Karpas-422 (cell line): Measurements from ENCODE around the gene RTBDN. TPM values are rescaled to one million over a fixed set of nuclear protein-coding genes. Genes with fewer than 3 reads are reported as not detected.

ENCODE experiments used
- DNase-seq: peaks from one replicate; pipeline ENCODE4 v3.0.0-alpha.2; 2015
- H2AFZ ChIP-seq: fragments of 200-600 bp; sonication (generic); 2 replicates; pipeline ENCODE4 v1.6.1; 2014; ENCODE audit warnings: antibody characterized with exemption, low read length, mixed read lengths
- H3K27ac ChIP-seq: fragments of 200-600 bp; sonication (generic); 2 replicates; pipeline ENCODE4 v1.5.1; 2014; ENCODE audit warnings: mild to moderate bottlenecking, low read length, moderate library complexity
- H3K27me3 ChIP-seq: fragments of 200-600 bp; sonication (generic); 2 replicates; pipeline ENCODE4 v1.6.1; 2014; ENCODE audit warnings: low read length, mixed read lengths
- H3K36me3 ChIP-seq: fragments of 200-600 bp; sonication (generic); 2 replicates; pipeline ENCODE4 v1.6.1; 2014; ENCODE audit warnings: low read length, mixed read lengths; ENCODE audit not compliant: insufficient read depth
- H3K4me1 ChIP-seq: fragments of 200-600 bp; sonication (generic); 2 replicates; pipeline ENCODE4 v1.6.1; 2014; ENCODE audit warnings: mild to moderate bottlenecking, low read length, mixed read lengths
- H3K4me2 ChIP-seq: fragments of 200-600 bp; sonication (generic); 2 replicates; pipeline ENCODE4 v1.6.1; 2014; ENCODE audit warnings: low read length, low read depth, mild to moderate bottlenecking; ENCODE audit not compliant: poor library complexity, severe bottlenecking
- H3K4me3 ChIP-seq: fragments of 200-600 bp; sonication (generic); 2 replicates; pipeline ENCODE4 v1.5.1; 2014; ENCODE audit warnings: mild to moderate bottlenecking, antibody characterized with exemption, low read length, mixed read lengths
- H3K79me2 ChIP-seq: fragments of 200-600 bp; sonication (generic); 2 replicates; pipeline ENCODE4 v1.6.1; 2014; ENCODE audit warnings: mild to moderate bottlenecking, low read length, mixed read lengths
- H3K9ac ChIP-seq: fragments of 200-600 bp; sonication (generic); 2 replicates; pipeline ENCODE4 v1.6.0; 2014; ENCODE audit warnings: low read length
- H3K9me2 ChIP-seq: fragments of 200-600 bp; sonication (generic), shearing (Covaris generic); replicated peaks from 2 replicates; pipeline ENCODE4 v1.6.0; 2014; ENCODE audit warnings: mild to moderate bottlenecking, low read length, moderate library complexity; ENCODE audit not compliant: insufficient read depth
- H3K9me3 ChIP-seq: fragments of 300-700, 200-600 bp; sonication (generic); 2 replicates; pipeline ENCODE4 v1.6.1; 2014; ENCODE audit warnings: low read length, mixed read lengths
- H4K20me1 ChIP-seq: fragments of 200-600 bp; sonication (generic); 2 replicates; pipeline ENCODE4 v1.6.1; 2014; ENCODE audit warnings: mild to moderate bottlenecking, antibody characterized with exemption, low read length, low read depth; ENCODE audit not compliant: insufficient read depth
- total RNA-seq: library from RNA; depleted of rRNA; stranded (reverse); fragments of >200 nt; shearing (Covaris generic); gene quantifications from 2 replicates; pipeline ENCODE4 v1.2.3, GENCODE V29; 2014; ENCODE audit warnings: low replicate concordance

RTBDN gene
- total RNA-seq, 1 experiment from 2014 or later = not detected

GRCh38 chr19:12784871-12785430, 49.4 kb downstream of the RTBDN start:
- peak overlapping the region; percentile 65 for H3K9ac ChIP-seq
- H2AFZ ChIP-seq = no peak overlapping the region
- H3K4me2 ChIP-seq = no peak overlapping the region
- no peaks in the 10 kb centered on the region for H3K9me2 ChIP-seq
- no peaks in the 10 kb centered on the region for H4K20me1 ChIP-seq
- no peak overlapping the region for H3K4me3 ChIP-seq
- H3K36me3 ChIP-seq = no peaks in the 10 kb centered on the region
- H3K79me2 ChIP-seq = no peaks in the 10 kb centered on the region
- no peak for DNase-seq
- peak overlapping the region; percentile 74 for H3K27ac ChIP-seq
- H3K4me1 ChIP-seq = peaks cover 67% of the 10 kb centered on the region
- no peaks in the 10 kb centered on the region for H3K9me3 ChIP-seq
- no peaks in the 10 kb centered on the region for H3K27me3 ChIP-seq

GRCh38 chr19:12784394-12784870, 49.9 kb downstream of the RTBDN start:
- no peak overlapping the region for H3K4me3 ChIP-seq
- no peaks in the 10 kb centered on the region for H3K9me3 ChIP-seq
- peak; percentile 46 for DNase-seq
- peak overlapping the region; percentile 74 for H3K27ac ChIP-seq
- H3K27me3 ChIP-seq = no peaks in the 10 kb centered on the region
- no peak overlapping the region for H2AFZ ChIP-seq
- no peaks in the 10 kb centered on the region for H3K9me2 ChIP-seq
- H3K4me1 ChIP-seq = peaks cover 68% of the 10 kb centered on the region
- no peaks in the 10 kb centered on the region for H3K79me2 ChIP-seq
- peak overlapping the region; percentile 23 for H3K9ac ChIP-seq
- H4K20me1 ChIP-seq = no peaks in the 10 kb centered on the region
- no peak overlapping the region for H3K4me2 ChIP-seq
- H3K36me3 ChIP-seq = no peaks in the 10 kb centered on the region

DNA sequence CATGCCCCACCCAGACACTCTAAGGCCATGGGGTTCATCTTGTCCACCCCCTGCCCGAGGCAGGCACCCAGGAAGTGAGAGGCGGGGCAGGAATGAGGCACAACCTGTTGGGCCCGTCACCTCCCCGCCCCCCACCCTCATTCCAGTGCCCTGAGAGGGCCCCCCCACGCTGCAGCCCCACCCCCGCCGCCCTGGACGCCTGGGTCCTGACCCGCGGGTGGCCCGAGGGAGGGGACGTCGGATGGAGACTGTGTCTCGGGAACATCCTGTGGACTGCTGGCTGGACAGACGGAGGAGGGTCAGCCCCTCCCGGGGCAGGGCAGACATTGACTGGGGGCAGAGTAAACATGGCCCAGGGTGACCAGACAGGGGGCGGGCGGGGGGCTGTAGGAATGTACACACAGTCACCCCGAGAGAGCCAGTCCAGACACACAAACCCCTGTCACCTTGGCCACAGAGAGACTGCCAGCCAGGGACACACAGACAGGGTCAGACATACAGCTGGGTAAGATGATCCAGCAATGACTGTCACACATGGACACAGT, 50.5 kb downstream of the RTBDN start:
- H2AFZ ChIP-seq = no peak overlapping the region
- H3K9me3 ChIP-seq = no peaks in the 10 kb centered on the region
- DNase-seq = no peak
- H3K79me2 ChIP-seq = no peaks in the 10 kb centered on the region
- no peaks in the 10 kb centered on the region for H3K36me3 ChIP-seq
- H3K9me2 ChIP-seq = no peaks in the 10 kb centered on the region
- H3K9ac ChIP-seq = peak overlapping the region; percentile 31; the same call in 1 of the 2 replicates
- peaks cover 68% of the 10 kb centered on the region for H3K4me1 ChIP-seq
- H3K27ac ChIP-seq = peak overlapping the region; percentile 74
- H3K27me3 ChIP-seq = no peaks in the 10 kb centered on the region
- peak overlapping the region; percentile 80 for H3K4me2 ChIP-seq
- no peak overlapping the region for H3K4me3 ChIP-seq
- no peaks in the 10 kb centered on the region for H4K20me1 ChIP-seq

DNA sequence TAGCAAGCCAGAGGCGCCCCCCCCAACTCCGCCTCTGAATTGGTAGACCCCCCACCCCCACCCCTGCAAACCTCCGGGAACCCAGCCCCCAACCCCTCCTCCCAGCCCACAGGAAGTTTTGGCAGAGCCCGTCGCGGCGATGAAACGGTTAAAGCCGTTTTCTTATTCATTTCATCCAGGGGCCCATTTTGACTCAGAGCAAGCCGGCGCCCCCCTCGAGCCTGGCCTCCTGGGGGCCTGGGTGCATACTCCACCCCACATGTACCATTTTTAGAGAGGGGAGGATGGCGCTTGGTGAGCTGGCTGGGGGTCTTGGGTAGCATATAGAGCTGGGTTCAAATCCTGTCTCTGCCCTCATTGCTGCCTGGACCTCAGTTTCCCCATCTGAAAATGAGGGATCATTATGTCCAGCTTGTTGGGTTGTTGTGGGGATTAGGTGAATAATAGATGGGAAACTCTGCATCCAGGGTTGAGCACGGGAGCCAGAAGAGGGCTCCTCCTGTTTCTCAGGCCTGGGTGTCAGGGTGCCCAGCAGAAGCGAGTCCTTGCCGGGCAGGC, 51.0 kb downstream of the RTBDN start:
- H3K27me3 ChIP-seq = no peaks in the 10 kb centered on the region
- H3K4me2 ChIP-seq = peak overlapping the region; percentile 80
- H3K79me2 ChIP-seq = no peaks in the 10 kb centered on the region
- H2AFZ ChIP-seq = no peak overlapping the region
- peak overlapping the region; percentile 66; the same call in 1 of the 2 replicates for H3K4me3 ChIP-seq
- no peaks in the 10 kb centered on the region for H3K9me2 ChIP-seq
- peak overlapping the region; percentile 61 for H3K9ac ChIP-seq
- peak; percentile 44 for DNase-seq
- H3K4me1 ChIP-seq = peaks cover 68% of the 10 kb centered on the region
- H3K36me3 ChIP-seq = no peaks in the 10 kb centered on the region
- H4K20me1 ChIP-seq = no peaks in the 10 kb centered on the region
- no peaks in the 10 kb centered on the region for H3K9me3 ChIP-seq
- no peak overlapping the region for H3K27ac ChIP-seq

DNA sequence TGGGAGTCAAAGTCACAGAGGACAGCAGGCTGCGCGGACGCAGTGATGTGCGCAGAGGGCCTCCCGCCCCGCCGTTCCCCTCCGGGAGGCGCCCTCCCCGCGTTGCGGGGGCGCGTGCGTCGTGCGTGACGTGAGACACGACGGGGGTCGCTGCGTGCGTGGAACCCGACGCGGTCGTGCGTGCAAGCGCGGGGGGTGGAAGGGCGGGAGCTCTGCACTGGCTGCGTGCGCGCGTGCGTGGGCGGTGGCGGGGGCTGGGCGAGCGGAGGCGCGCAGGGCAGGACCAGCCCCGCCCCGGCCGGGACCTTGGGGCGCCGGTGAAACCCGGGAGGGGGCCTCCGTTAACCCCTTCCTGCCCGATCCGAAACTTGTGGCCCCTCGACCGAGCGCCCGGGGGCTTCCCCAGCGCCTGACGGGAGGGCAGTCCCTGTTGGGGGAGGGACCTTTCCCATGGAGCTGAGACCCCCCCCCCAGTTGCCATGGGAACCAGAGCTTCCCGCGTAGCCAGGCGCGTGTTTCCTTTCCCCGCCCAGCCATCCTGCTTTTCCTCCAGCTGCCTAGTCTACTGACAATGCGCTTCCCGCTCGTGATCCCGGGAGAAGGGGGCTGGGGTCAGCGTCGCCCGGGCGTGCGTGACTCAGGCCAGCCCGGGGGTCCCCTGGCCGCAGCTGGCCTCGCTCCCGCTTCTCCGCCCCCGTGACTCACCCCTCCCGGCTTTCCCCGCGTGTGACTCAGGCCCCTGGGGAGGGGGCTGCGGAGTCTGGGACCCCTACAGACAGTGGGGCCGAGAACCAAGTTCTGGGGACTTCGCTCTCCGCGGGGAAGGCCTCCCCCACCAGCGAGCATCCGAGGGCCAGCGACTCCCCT, 51.7 kb downstream of the RTBDN start:
- Histone ChIP-seq H3K27ac (peak overlapping the region; percentile 23), H4K20me1 (no peaks in the 10 kb centered on the region), H2AFZ (peak overlapping the region; percentile 63; the same call in 1 of the 2 replicates), H3K4me1 (peaks cover 70% of the 10 kb centered on the region), H3K4me2 (peak overlapping the region; percentile 80), H3K9me2 (no peaks in the 10 kb centered on the region), H3K9me3 (no peaks in the 10 kb centered on the region), H3K36me3 (no peaks in the 10 kb centered on the region), H3K9ac (peak overlapping the region; percentile 61), H3K79me2 (no peaks in the 10 kb centered on the region), H3K4me3 (peak overlapping the region; percentile 66), H3K27me3 (no peaks in the 10 kb centered on the region)
- DNase-seq = peak; percentile 85

DNA sequence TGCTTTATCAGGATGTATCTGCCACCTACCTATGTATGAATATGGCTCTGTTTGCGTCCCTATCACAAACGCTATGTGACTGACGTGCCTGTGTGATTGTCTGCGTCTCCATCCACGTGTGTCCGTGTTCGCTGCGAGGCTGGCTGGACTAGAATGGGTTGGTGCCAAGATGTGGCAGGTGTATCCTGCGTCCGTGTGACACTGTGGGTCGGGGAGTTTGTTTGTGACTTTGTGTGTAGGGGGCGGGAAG, 52.3 kb downstream of the RTBDN start:
- Histone ChIP-seq H3K27me3 (no peaks in the 10 kb centered on the region), H3K79me2 (no peaks in the 10 kb centered on the region), H3K4me2 (peak overlapping the region; percentile 80), H3K4me1 (peaks cover 74% of the 10 kb centered on the region), H3K36me3 (no peaks in the 10 kb centered on the region), H4K20me1 (no peaks in the 10 kb centered on the region), H3K9me3 (no peaks in the 10 kb centered on the region), H3K27ac (peak overlapping the region; percentile 14; the same call in 1 of the 2 replicates), H3K4me3 (peak overlapping the region; percentile 66), H3K9ac (peak overlapping the region; percentile 61), H3K9me2 (no peaks in the 10 kb centered on the region), H2AFZ (peak overlapping the region; percentile 63; the same call in 1 of the 2 replicates)
- no peak for DNase-seq

GRCh38 chr19:12779162-12779993, 55.0 kb downstream of the RTBDN start:
- Histone ChIP-seq H3K9me3 (no peaks in the 10 kb centered on the region), H3K9ac (peak overlapping the region; percentile 86), H3K27me3 (no peaks in the 10 kb centered on the region), H3K4me2 (peak overlapping the region; percentile 79), H3K4me3 (peak overlapping the region; percentile 71), H3K27ac (peak overlapping the region; percentile 46), H4K20me1 (no peaks in the 10 kb centered on the region), H3K36me3 (no peaks in the 10 kb centered on the region), H2AFZ (peak overlapping the region; percentile 38), H3K9me2 (no peaks in the 10 kb centered on the region), H3K79me2 (no peaks in the 10 kb centered on the region), H3K4me1 (peaks cover 57% of the 10 kb centered on the region)
- DNase-seq = peak; percentile 56
